K562 (cell line): ENCODE results near the gene RNF126. TPM values are rescaled to one million over a fixed set of nuclear protein-coding genes. Genes with fewer than 3 reads are reported as not detected.

Experiments used
- ATAC-seq: fragments of 200-7000 bp; cut with Tn5 transposase; 3 replicates; pipeline ENCODE4 v1.9.1; 2020; ENCODE audit warnings: moderate library complexity
- BruUV-seq: library from RNA; stranded (reverse); fragments of 400-500 nt; replicated peaks from 2 replicates; lab custom pipeline; 2021; lab: Mats Ljungman, UMichigan
- CTCF ChIA-PET: fragments of 300-600 bp; formaldehyde crosslinking; extraction: SDS; loops from one replicate; lab custom pipeline; 2021; ENCODE audit warnings: low intra/inter-chr PET ratio; lab: Yijun Ruan, JAX
- POLR2A ChIA-PET: fragments of 300-600, 350-650 bp; sonication (Branson Sonifier 250); formaldehyde crosslinking; extraction: SDS; loops from one replicate; lab custom pipeline; 2021; ENCODE audit warnings: antibody characterized with exemption, inconsistent platforms; lab: Yijun Ruan, JAX
- DNase-seq, 4 experiments: peaks; one replicate each; pipeline versions ENCODE4 v3.0.0 to v3.0.0-alpha.2; 2011 to 2018; ENCODE audit warnings: low spot score in 3 of 4, mixed read lengths in 3 of 4; ENCODE audit errors: extremely low read depth in 1 of 4
- FAIRE-seq: peaks from 2 replicates; lab custom pipeline; 2011; peaks lifted over from hg19 to GRCh38; lab: Jason Lieb, UNC
- H2AFZ ChIP-seq: 2 replicates; pipeline ENCODE4 v1.6.0; 2011; ENCODE audit warnings: low read depth, low read length, control low read depth, inconsistent platforms
- H3K27ac ChIP-seq: fragments of 200-600 bp; 3 replicates; pipeline ENCODE4 v1.8.0; 2011; ENCODE audit warnings: low read depth, mild to moderate bottlenecking, control low read depth, inconsistent platforms, low read length, moderate library complexity, mixed read lengths; ENCODE audit errors: extremely low read depth
- H3K27me3 ChIP-seq, 2 experiments: fragments of 300-600 bp in 1 of 2; 2 replicates in 1 of 2; 3 replicates in 1 of 2; pipeline versions ENCODE4 v1.6.0 to v1.8.0; 2011; ENCODE audit warnings: inconsistent platforms in 2 of 2, low read length in 2 of 2, mild to moderate bottlenecking in 1 of 2, mixed read lengths in 1 of 2, moderate library complexity in 1 of 2; ENCODE audit not compliant: control insufficient read depth in 2 of 2, insufficient read depth in 2 of 2
- H3K36me3 ChIP-seq: fragments of 300-600 bp; 3 replicates; pipeline ENCODE4 v1.8.0; 2011; ENCODE audit warnings: mild to moderate bottlenecking, low read length, inconsistent platforms; ENCODE audit not compliant: control insufficient read depth, insufficient read depth
- H3K4me1 ChIP-seq, 2 experiments: fragments of 200-600 bp in 1 of 2; replicated peaks in 1 of 2; 2 replicates in 1 of 2; 3 replicates in 1 of 2; pipeline versions ENCODE4 v1.5.1 to v1.8.0; 2011; ENCODE audit warnings: inconsistent platforms in 2 of 2, low read length in 2 of 2, mild to moderate bottlenecking in 1 of 2, mixed read lengths in 1 of 2, moderate library complexity in 1 of 2; ENCODE audit not compliant: control insufficient read depth in 2 of 2, insufficient read depth in 2 of 2
- H3K4me2 ChIP-seq: 2 replicates; pipeline ENCODE4 v1.6.1; 2011; ENCODE audit warnings: low read length, control low read depth, inconsistent platforms, mixed read lengths; ENCODE audit not compliant: insufficient read depth
- H3K4me3 ChIP-seq: fragments of 200-600 bp; sonication (generic), shearing (Covaris generic); 2 replicates; pipeline ENCODE4 v1.5.1; 2016; ENCODE audit warnings: control low read depth, inconsistent platforms
- H3K79me2 ChIP-seq: fragments of 200-600 bp; 3 replicates; pipeline ENCODE4 v1.8.0; 2011; ENCODE audit warnings: low read length, inconsistent platforms; ENCODE audit not compliant: control insufficient read depth, insufficient read depth
- H3K9ac ChIP-seq, 2 experiments: 2 replicates each; pipeline versions ENCODE4 v1.6.0 to v1.6.1; 2011; ENCODE audit warnings: low read depth in 2 of 2, low read length in 2 of 2, control low read depth in 1 of 2, inconsistent platforms in 1 of 2, mild to moderate bottlenecking in 1 of 2, mixed read lengths in 1 of 2; ENCODE audit not compliant: insufficient read depth in 1 of 2
- H3K9me1 ChIP-seq: one replicate; pipeline ENCODE4 v1.6.0; 2011; ENCODE audit warnings: inconsistent platforms, mild to moderate bottlenecking, low read length, moderate library complexity; ENCODE audit not compliant: control insufficient read depth, insufficient read depth
- H3K9me3 ChIP-seq: replicated peaks from 2 replicates; pipeline ENCODE4 v1.5.1; 2011; ENCODE audit warnings: low read depth, low read length, inconsistent platforms; ENCODE audit not compliant: control insufficient read depth, insufficient read depth
- H4K20me1 ChIP-seq: replicated peaks from 2 replicates; pipeline ENCODE4 v1.6.1; 2011; ENCODE audit warnings: low read length, inconsistent platforms, mixed read lengths; ENCODE audit not compliant: control insufficient read depth, insufficient read depth
- CTBP1 ChIP-seq: fragments of 450-650 bp; IDR thresholded peaks from 2 replicates; pipeline ENCODE4 v1.6.1; 2016; ENCODE audit warnings: borderline replicate concordance
- GTF2E2 ChIP-seq: fragments of 200-800 bp; sonication (Bioruptor generic); IDR thresholded peaks from 2 replicates; pipeline ENCODE4 v1.6.1; 2016; ENCODE audit warnings: missing genetic modification characterization, missing compliant biosample characterization
- HDAC6 ChIP-seq: IDR thresholded peaks from 2 replicates; pipeline ENCODE4 v1.6.1; 2012; ENCODE audit warnings: low read depth, mild to moderate bottlenecking, control low read depth, inconsistent platforms, low read length, moderate library complexity
- MAFG ChIP-seq: fragments of 450-650 bp; conservative IDR thresholded peaks from 2 replicates; pipeline ENCODE4 v1.6.1; 2016; ENCODE audit warnings: missing genetic modification characterization, missing compliant biosample characterization
- NUFIP1 ChIP-seq: fragments of 450-650 bp; IDR thresholded peaks from 2 replicates; pipeline ENCODE4 v1.6.1; 2018; ENCODE audit not compliant: partially characterized antibody
- PCBP1 ChIP-seq: fragments of 200-400 bp; formaldehyde crosslinking; IDR thresholded peaks from 2 replicates; pipeline ENCODE4 v1.6.1; 2018; ENCODE audit warnings: mild to moderate bottlenecking, low read depth, low read length; ENCODE audit not compliant: poor library complexity, severe bottlenecking
- RAD21 ChIP-seq, 2 experiments: fragments of 250-450 bp in 1 of 2; fragments of 450-650 bp in 1 of 2; sonication (Bioruptor Pico) in 1 of 2; formaldehyde crosslinking in 1 of 2; IDR thresholded peaks in 1 of 2; conservative IDR thresholded peaks in 1 of 2; 2 replicates each; pipeline versions ENCODE4 v1.4.0 to v1.8.0; 2020 to 2022; ENCODE audit warnings: mild to moderate bottlenecking in 2 of 2, moderate library complexity in 1 of 2
- RBM25 ChIP-seq: fragments of 200-400 bp; formaldehyde crosslinking; IDR thresholded peaks from 2 replicates; pipeline ENCODE4 v1.6.1; 2018; ENCODE audit warnings: low read length, low read depth, moderate library complexity; ENCODE audit not compliant: severe bottlenecking
- TGIF2 ChIP-seq: sonication (generic); formaldehyde crosslinking; IDR thresholded peaks from 2 replicates; pipeline ENCODE4 v1.8.1; 2022; ENCODE audit warnings: mild to moderate bottlenecking, missing genetic modification reagents, moderate library complexity
- VEZF1 ChIP-seq: fragments of 200-800 bp; sonication (Bioruptor generic); IDR thresholded peaks from 2 replicates; pipeline ENCODE4 v1.6.1; 2017; ENCODE audit warnings: missing genetic modification characterization, missing compliant biosample characterization
- ZBTB7A ChIP-seq: IDR thresholded peaks from 2 replicates; pipeline ENCODE4 v1.6.1; 2011; ENCODE audit warnings: low read depth, mild to moderate bottlenecking, low read length, moderate library complexity, borderline replicate concordance; ENCODE audit not compliant: control insufficient read depth
- ZFP36 ChIP-seq: fragments of 150-350 bp; IDR thresholded peaks from 2 replicates; pipeline ENCODE4 v1.6.1; 2018; ENCODE audit warnings: low read length, low read depth; ENCODE audit not compliant: partially characterized antibody
- ZNF311 ChIP-seq: fragments of 250-450 bp; sonication (Bioruptor Pico); IDR thresholded peaks from 2 replicates; pipeline ENCODE4 v1.4.0; 2020; ENCODE audit warnings: mild to moderate bottlenecking, moderate library complexity
- ZNF57 ChIP-seq: fragments of 450-650 bp; formaldehyde crosslinking; IDR thresholded peaks from 2 replicates; pipeline ENCODE4 v1.4.0; 2020; ENCODE audit warnings: mild to moderate bottlenecking, moderate library complexity
- WGBS: fragments of 100-300 bp; shearing (Covaris generic); methylation state at CpG from one replicate; pipeline ENCODE4 v1.1.6; 2016; ENCODE audit warnings: low coverage, mixed read lengths; ENCODE audit not compliant: insufficient coverage; ENCODE audit errors: missing lambda C conversion rate; 5-methylcytosine and 5-hydroxymethylcytosine counted together
- in situ Hi-C: fragments of 300-500 bp; cut with MboI; formaldehyde crosslinking; loops from 4 replicates; pipeline ENCODE4 v1.15.0; 2018; ENCODE audit warnings: inconsistent platforms, mixed read lengths
- intact Hi-C: fragments of 100-400 bp; cut with micrococcal nuclease; formaldehyde crosslinking; loops from 2 replicates; pipeline ENCODE4 v1.14.2; 2022
- polyA plus RNA-seq, 8 experiments: library from polyadenylated mRNA; depleted of rRNA in 4 of 8; stranded (reverse) in 5 of 8; unstranded in 3 of 8; fragments of >200 nt; fragmentation: Nextera tagmentation in 2 of 8; fragmentation: Illumina TruSeq in 1 of 8; extraction: Ambion mirVana in 2 of 8; extraction: Trizol in 1 of 8; gene quantifications; 2 replicates each; pipeline versions ENCODE4 v1.2.1 to v1.2.3, GENCODE V29; 2011 to 2014; ENCODE audit warnings: inconsistent platforms in 1 of 8, missing spikeins in 1 of 8
- total RNA-seq, 7 experiments: library from RNA; depleted of rRNA in 6 of 7; stranded (reverse); fragments of >200 nt in 6 of 7; fragmentation: Illumina TruSeq in 2 of 7; extraction: Trizol in 2 of 7; gene quantifications; 2 replicates each; pipeline versions ENCODE4 v1.2.1 to v1.2.3, GENCODE V29; 2011 to 2021; ENCODE audit warnings: low replicate concordance in 1 of 7
- TF ChIP-seq, protein P1 (sequence below), 3 experiments: IDR thresholded peaks in 2 of 3; conservative IDR thresholded peaks in 1 of 3; 2 replicates each; pipeline ENCODE4 v1.5.1; 2011 to 2012; ENCODE audit warnings: low read length in 3 of 3, mild to moderate bottlenecking in 3 of 3, control low read depth in 2 of 3, improper control_type of control experiment in 1 of 3, inconsistent platforms in 1 of 3, low read depth in 1 of 3, mixed read lengths in 1 of 3, moderate library complexity in 1 of 3; ENCODE audit not compliant: insufficient read depth in 2 of 3

Gene RNF126
- total and polyA plus RNA-seq, 9 of the 15 experiments (the other 6 are each of a cell fraction or from before 2014, with no cell fraction given) = 0.27 to 101 (median 12.3) TPM

DNA sequence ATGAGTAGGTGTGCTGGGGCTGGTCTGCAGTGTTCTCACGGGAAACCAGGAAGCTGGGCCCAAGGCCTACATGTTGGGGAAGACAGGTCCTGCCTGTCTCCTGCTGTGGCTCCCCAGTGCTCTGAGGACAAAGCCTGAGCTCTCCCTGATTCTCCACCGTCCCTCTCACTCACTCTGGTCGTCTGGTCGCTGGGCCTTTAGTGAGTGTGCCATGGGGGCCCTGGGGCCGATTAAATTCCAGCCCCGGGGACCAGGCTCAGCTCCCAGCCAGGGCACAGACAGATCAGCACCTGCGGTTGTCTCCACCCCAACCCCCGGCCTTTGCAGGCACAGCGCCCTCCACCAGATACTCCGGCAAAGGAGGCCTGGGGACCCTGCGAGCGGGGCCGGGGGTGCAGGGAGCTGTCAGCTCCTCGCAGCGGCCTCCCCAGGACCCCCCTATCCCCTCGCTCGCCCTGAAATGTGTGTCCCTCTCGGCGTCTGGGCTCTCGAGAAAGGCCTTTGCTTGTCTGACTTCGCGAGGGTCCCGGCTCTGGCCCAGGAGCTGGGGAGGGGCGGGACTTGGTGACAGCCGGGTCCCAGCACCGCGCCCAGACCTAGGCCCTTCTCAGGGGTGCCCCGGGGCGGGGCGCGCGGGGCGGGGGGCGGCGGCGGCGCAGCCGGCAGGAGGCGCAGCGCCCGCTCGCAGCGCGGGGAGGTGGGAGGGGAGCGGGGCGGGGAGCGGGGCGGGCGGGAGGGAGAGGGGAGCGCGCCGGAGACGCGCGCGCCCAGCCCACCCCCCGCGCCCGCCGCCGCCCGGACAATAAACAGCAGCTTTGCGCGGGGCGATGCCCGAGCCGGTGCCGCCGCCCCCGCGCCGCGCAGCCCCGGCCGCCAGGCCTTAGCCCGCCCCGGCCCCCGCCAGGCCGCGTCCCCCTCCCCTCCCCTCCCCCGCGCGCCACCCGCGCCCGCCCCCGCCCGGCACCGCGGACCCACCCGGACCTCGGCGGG is 45.4 kb upstream of the RNF126 start, which contains the start of gene PALM:
TSS of gene PALM (plus strand) at position 782 of the 990 bp plus-strand sequence. CDS start 212 bp downstream, outside the sequence.
- peak within 1 kb of the TSS; percentile 53 to 88 for H3K9ac ChIP-seq
- ChIA-PET POLR2A (interaction anchor here (0.7 kb wide), 1 partner anchor 14 kb away, joined by 3 read pairs; no protein-coding TSS in a partner anchor), CTCF (no interaction called here)
- WGBS = 42% methylated on average over 19 of the region's 93 CpGs
- peak within 1 kb of the TSS; percentile 83 for H2AFZ ChIP-seq
- no peaks in the 10 kb centered on the region for H3K36me3 ChIP-seq
- no peaks in the 10 kb centered on the region for H3K9me1 ChIP-seq
- in situ Hi-C loops = no loop called here
- FAIRE-seq (no peak), DNase-seq (peak; percentile 64 to 86 (median 74)), ATAC-seq (peak; percentile 50)
- no peaks in the 10 kb centered on the region for H3K79me2 ChIP-seq
- H3K4me1 ChIP-seq = peaks cover 10 to 35% of the 10 kb centered on the region in 2 experiments; a peak in 4 of 5 replicates
- peak within 1 kb of the TSS; percentile 56 for H3K4me3 ChIP-seq
- H3K27ac ChIP-seq = peak within 1 kb of the TSS; percentile 33; the same call in 1 of the 3 replicates
- peak within 1 kb of the TSS; percentile 54 for H3K4me2 ChIP-seq
- BruUV-seq = no TSS peak
- 0 out of 2 replicates have a peak, but pooled peaks cover 2% of the 10 kb centered on the region for H3K9me3 ChIP-seq
- H4K20me1 ChIP-seq = no peaks in the 10 kb centered on the region
- intact Hi-C loops = no loop called here
- no peaks in the 10 kb centered on the region for H3K27me3 ChIP-seq
- TF ChIP-seq, protein P1, sequence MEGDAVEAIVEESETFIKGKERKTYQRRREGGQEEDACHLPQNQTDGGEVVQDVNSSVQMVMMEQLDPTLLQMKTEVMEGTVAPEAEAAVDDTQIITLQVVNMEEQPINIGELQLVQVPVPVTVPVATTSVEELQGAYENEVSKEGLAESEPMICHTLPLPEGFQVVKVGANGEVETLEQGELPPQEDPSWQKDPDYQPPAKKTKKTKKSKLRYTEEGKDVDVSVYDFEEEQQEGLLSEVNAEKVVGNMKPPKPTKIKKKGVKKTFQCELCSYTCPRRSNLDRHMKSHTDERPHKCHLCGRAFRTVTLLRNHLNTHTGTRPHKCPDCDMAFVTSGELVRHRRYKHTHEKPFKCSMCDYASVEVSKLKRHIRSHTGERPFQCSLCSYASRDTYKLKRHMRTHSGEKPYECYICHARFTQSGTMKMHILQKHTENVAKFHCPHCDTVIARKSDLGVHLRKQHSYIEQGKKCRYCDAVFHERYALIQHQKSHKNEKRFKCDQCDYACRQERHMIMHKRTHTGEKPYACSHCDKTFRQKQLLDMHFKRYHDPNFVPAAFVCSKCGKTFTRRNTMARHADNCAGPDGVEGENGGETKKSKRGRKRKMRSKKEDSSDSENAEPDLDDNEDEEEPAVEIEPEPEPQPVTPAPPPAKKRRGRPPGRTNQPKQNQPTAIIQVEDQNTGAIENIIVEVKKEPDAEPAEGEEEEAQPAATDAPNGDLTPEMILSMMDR (IDR thresholded peaks at IDR 0.05 in 2 of 3, conservative IDR thresholded peaks at IDR 0.05 in 1 of 3; ENCODE audit: insufficient read depth in 2 of 3, low read depth in 1 of 3, low read length in 3 of 3) = peak in 1 of 3 experiments; percentile 7; a peak in 1 of 6 replicates
- TF ChIP-seq PCBP1 (no peak), NUFIP1 (no peak), GTF2E2 (tag) (0 out of 2 replicates have a peak, but pooled peaks have one; percentile 36), RBM25 (peak; percentile 3), ZNF57 (CRISPR knock-in tag) (no peak), ZNF311 (CRISPR knock-in tag) (no peak), HDAC6 (no peak), RAD21 (CRISPR knock-in tag; conservative IDR thresholded peaks at IDR 0.05 in 1 of 2, IDR thresholded peaks at IDR 0.05 in 1 of 2) (no peak), ZFP36 (peak; percentile 41), ZBTB7A (peak; percentile 60), MAFG (tag) (no peak), VEZF1 (CRISPR knock-in tag) (peak; percentile 97), TGIF2 (CRISPR knock-in tag) (no peak), CTBP1 (no peak)
